HG03045 (cell line): ENCODE measurements around the gene OR6N2.

Experiments
- ATAC-seq: cut with Tn5 transposase; IDR thresholded peaks from one replicate; pipeline ENCODE4 v1.9.1; 2021; ENCODE audit warnings: mild to moderate bottlenecking, moderate library complexity; ENCODE audit not compliant: unreplicated experiment

OR6N2 gene

DNA sequence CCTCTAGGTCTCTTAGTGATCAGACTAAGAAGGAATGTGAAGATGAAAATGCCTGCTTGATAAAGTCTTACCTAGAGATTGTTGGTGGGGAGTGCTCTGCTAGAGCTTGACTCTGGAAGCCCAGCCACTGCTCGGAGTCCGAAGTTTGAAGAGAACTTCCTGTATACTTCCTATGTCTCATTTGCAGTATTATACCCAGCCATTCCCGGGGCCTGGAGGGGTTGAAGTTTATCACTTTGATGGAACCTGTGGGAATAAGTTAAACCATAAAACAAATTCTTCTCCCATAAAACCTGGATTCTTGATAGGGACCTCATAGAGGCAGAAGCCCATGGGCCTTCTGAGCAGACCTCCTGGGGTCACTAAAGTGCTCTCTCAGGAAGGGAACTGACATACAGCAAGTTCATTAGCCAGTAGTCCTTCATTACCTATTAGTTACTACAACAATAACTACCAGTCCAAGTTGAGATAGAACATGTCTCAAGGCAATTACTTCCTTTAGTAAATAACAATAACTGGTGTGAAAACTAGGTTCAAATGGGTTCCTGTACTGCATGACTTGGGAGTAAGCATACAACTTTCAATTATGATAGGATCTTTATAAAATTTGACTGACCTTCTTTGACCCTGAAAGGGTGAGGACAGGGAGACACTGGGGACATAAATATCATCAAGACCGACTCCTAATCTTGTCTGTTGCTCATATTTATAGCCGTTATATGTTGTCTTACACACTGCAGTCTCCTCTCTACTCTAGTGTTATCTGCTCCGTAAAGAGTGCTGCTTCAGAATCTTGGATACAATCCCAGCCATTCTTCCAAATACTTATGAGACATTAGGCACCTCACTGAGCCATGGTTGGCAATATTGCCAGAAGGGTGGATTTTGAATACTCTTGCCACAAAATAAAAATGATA is 8.8 kb downstream of the OR6N2 start, which contains the start of gene OR6N1:
TSS of gene OR6N1 (minus strand) at position 246 of the 917 bp plus-strand sequence. CDS start 5,513 bp downstream, outside the sequence.
- ATAC-seq = no peak

DNA sequence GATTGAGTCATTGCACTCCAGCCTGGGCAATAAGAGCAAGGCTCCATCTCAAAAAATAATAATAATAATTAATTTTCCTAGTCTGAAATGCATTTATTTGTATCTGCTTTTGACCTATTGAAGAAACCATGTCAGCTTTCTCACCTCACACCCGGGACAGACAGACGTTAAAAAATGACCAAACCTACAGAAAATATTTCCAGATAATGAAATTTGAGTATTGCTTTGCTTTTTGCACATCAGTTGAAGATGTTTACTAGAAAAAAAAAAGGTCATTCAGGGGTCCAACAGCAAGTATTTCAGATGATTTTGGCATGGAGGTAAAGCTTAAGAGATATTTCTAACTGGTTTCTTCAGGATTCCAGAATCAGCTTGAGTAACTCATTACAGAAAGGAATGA is 26.6 kb downstream of the OR6N2 start, which contains the start of gene OR6K6:
TSS of gene OR6K6 (plus strand) at position 301 of the 400 bp plus-strand sequence. CDS start 168 bp downstream, outside the sequence.
- ATAC-seq = no peak

DNA sequence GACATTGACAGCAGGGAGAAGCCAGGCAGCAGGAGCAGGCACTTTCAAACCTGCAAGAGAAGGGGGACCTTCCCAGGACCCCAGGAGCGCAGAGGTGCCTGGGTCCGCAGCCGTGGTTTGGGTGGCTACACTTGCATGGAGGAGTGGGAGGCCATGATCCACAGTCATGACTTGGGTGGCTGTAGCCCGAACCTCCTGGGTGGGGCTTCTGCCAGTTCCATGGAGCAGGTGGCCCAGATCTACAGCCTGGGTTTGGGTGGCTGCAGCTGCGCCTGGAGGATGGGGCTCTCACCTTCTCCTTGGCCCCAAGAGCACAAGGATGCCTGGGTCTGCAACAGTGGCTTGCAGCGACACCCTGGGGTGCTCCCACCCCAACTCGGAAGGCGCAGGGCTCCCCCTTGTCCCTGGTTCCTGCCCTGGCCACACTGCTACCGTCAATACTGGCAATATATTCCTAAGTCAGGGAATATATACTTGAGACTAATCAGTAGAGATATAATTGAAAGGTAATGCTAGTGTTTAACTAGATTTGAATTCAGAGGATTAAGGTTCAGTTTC is 28.8 kb downstream of the OR6N2 start:
- no peak for ATAC-seq

DNA sequence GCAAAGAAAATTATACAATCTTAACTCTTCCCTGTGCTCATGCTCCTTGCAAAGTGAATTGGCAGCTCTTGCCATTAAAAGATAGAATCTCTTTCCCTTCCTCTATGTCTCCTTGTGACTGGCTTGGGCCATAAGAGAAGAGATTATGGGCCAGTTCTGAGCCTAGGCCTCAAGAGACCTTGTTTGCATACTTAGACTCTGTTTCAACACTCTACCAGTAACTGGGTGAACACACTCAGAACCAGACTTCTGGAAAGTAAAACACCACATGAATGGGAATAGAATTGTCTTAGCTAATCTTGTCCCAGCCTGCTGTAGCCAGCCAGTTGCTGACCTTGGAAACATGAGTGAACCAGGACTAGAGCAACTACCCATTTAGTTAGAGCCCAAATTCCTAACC is 45.2 kb downstream of the OR6N2 start:
- no peak for ATAC-seq

DNA sequence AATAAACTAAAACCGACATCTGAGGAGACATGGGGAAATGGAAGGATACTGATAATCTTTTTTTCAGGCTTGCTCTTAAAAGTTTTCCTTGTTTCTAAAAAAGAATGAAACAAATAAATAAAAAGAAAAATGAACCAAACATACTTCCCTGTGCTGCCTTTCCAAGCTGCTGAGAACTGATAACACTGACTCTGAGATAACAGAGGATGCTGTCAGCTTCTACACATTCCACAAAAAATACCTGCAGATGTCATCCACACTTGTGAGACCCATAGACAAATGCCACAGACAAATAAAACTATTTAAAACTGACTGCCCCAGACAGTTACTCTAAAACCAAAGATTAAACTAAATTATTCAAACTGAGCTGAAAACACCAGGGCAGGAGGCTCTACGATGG is 48.5 kb downstream of the OR6N2 start:
- ATAC-seq = no peak

DNA sequence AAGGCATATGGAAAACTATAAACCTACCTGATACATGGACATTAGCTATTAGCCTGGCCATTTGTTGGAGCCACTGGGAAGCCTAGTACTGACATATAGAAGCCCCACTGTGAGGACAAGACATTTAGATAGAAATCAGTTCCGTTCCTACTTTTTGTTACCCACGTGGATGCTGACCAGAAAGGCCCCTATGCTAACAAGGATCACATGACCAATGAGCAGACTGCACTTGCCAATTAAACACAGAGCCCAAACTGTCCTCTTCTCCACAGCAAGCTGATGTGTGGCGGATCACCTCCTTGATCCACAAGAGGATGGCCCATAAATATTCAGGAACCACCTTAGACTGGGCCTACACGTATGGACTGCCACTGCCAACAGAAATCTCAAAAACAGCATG is 49.3 kb downstream of the OR6N2 start:
- no peak for ATAC-seq

DNA sequence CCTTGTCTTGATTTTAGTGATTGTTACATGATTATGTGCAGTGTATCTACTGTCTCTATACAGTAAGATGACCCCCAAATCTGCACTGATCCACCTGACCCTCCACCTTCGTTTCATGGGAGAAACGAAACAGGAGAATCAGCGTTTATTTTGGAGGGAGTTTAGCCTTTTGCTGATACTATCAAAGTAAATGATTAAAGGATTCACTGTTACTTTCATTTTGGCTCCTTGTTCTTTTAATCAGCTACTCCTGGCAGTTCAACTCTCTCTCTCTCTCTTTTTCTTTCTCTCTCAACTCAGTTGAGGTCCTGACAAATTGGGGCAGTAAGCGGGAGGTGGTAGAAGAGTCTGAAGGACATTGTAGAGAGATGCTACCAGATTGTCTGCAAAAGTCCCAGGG is 50.6 kb downstream of the OR6N2 start:
- ATAC-seq = no peak

DNA sequence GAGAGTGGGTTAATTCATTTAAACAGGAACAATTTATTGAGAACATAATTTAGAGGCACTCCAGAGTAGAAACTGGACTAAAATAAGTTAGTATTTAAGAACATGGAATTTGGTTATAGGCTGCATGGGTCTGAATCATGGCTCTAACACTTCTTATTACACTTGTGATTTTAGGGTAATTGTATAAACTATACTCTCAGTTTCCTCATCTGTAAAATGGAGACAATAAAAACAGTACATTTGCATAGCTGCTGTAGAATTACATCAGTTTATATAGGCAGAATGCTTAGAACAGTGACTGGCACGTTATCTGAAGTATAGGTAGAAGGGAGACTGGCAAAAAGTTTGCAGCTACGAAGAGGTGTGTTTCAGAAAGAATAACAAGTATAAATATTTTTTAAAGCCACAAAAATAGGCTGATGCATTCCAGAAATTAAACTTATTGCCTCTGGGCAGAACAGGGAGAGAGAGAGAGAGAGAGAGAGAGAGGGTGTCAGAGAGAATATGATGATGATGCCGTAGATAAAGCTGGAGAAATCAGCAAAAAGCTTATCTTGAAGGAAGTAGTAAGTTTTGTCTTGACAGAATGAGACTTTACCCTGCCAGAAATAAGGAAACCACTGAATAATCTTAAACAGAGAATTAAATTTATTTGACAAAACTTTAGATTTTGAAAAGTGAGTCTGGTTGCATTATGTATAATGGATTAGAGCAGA is 52.3 kb downstream of the OR6N2 start:
- ATAC-seq = no peak

DNA sequence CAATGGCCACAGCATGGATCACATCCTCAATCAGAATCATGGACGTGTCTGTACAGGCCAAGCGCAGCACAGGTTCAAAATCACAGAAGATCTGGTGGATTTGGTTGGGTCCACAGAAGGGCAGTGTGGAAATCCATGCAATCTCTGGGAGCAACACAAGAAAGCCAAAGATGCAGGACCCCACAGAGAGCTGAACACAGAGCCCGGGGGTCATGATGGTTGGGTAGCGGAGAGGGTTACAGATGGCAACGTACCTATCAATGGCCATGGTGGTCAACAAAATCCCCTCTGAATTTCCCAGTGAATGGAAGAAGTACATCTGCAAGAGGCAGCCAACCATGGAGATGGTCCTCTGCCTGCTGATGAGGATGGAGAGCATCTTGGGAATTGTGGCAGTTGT is 56.6 kb downstream of the OR6N2 start:
- ATAC-seq = no peak
